Measurements from ENCODE around the gene CTNNA1.
"Not testable (repeated sequence)": the region's sequence is repeated elsewhere in the genome, so short reads cannot be mapped to it uniquely, and the experiment has no call there.

CTNNA1 gene

GRCh38 chr5:138824516-138824915 lies 71.3 kb downstream of the CTNNA1 start:
- DNase-seq, result no peak

GRCh38 chr5:138824924-138825863 lies 72.0 kb downstream of the CTNNA1 start:
- DNase-seq, result peak; percentile 17

GRCh38 chr5:138828556-138828955 lies 75.3 kb downstream of the CTNNA1 start:
- DNase-seq, result no peak

- DNase-seq, result no peak
Measured at GRCh38 chr5:138829341-138829740, 76.1 kb downstream of the CTNNA1 start.

- no peak for DNase-seq
Measured at GRCh38 chr5:138831703-138832102, 78.5 kb downstream of the CTNNA1 start.

GRCh38 chr5:138832218-138832617 lies 79.0 kb downstream of the CTNNA1 start:
- DNase-seq, result no peak

- DNase-seq, result no peak
Measured at GRCh38 chr5:138833080-138833479, 79.9 kb downstream of the CTNNA1 start.

GRCh38 chr5:138833726-138834480 lies 80.7 kb downstream of the CTNNA1 start:
- no peak for DNase-seq

- not testable (repeated sequence) for DNase-seq
Measured at GRCh38 chr5:138834853-138835252, 81.6 kb downstream of the CTNNA1 start.

GRCh38 chr5:138837160-138837559 lies 83.9 kb downstream of the CTNNA1 start:
- no peak for DNase-seq

- DNase-seq, result no peak
Measured at GRCh38 chr5:138840103-138840502, 86.9 kb downstream of the CTNNA1 start.

GRCh38 chr5:138841531-138841930 lies 88.3 kb downstream of the CTNNA1 start:
- no peak for DNase-seq

GRCh38 chr5:138843316-138844124 lies 90.3 kb downstream of the CTNNA1 start:
- no peak for DNase-seq

- no peak for DNase-seq
Measured at GRCh38 chr5:138844125-138844461, 90.9 kb downstream of the CTNNA1 start.

- DNase-seq, result no peak
Measured at GRCh38 chr5:138844812-138845513, 91.7 kb downstream of the CTNNA1 start.

- no peak for DNase-seq
Measured at GRCh38 chr5:138849439-138849838, 96.2 kb downstream of the CTNNA1 start.

GRCh38 chr5:138849882-138850281 lies 96.7 kb downstream of the CTNNA1 start:
- no peak for DNase-seq

GRCh38 chr5:138850865-138851435 lies 97.7 kb downstream of the CTNNA1 start:
- DNase-seq, result no peak

GRCh38 chr5:138853132-138853531 lies 99.9 kb downstream of the CTNNA1 start:
- DNase-seq, result no peak

GRCh38 chr5:138867011-138867410 lies 113.8 kb downstream of the CTNNA1 start:
- no peak for DNase-seq

- no peak for DNase-seq
Measured at GRCh38 chr5:138869038-138869437, 115.8 kb downstream of the CTNNA1 start.
